Tibial nerve (tissue), 4 donors: ENCODE results near the gene ST3GAL4. TPM values are rescaled to one million over a fixed set of nuclear protein-coding genes. Genes with fewer than 3 reads are reported as not detected.

Experiments used
- DNase-seq, 2 donors: peaks; one replicate each; pipeline ENCODE4 v3.0.0-alpha.2; 2019; ENCODE audit warnings: low spot score in 2 of 2
- H3K27ac ChIP-seq, 4 donors: fragments of 200-600 bp; sonication (generic) in 3 of 4; one replicate each; pipeline ENCODE4 v1.5.1; 2017 to 2019; ENCODE audit warnings: mild to moderate bottlenecking in 1 of 4
- H3K27me3 ChIP-seq, 2 donors: fragments of 200-600 bp; sonication (generic) in 1 of 2; one replicate each; pipeline versions ENCODE4 v1.5.1 to v1.6.0; 2017 to 2019
- H3K36me3 ChIP-seq, 3 donors: fragments of 200-600 bp; sonication (generic); one replicate each; pipeline ENCODE4 v1.5.1; 2018 to 2019
- H3K4me1 ChIP-seq, 4 donors: fragments of 200-600 bp; sonication (generic) in 3 of 4; one replicate each; pipeline ENCODE4 v1.5.1; 2017 to 2019
- H3K4me3 ChIP-seq, 4 donors: fragments of 200-600 bp; sonication (generic) in 3 of 4; one replicate each; pipeline ENCODE4 v1.5.1; 2017 to 2019; ENCODE audit warnings: mild to moderate bottlenecking in 1 of 4, moderate library complexity in 1 of 4
- H3K9me3 ChIP-seq, 4 donors: fragments of 200-600 bp; sonication (generic) in 3 of 4; one replicate each; pipeline ENCODE4 v1.5.1; 2017 to 2019
- EP300 ChIP-seq, 2 donors: sonication (generic); formaldehyde crosslinking; IDR thresholded peaks; one replicate each; pipeline ENCODE4 v1.6.1; 2017; ENCODE audit warnings: antibody characterized with exemption in 2 of 2, mild to moderate bottlenecking in 1 of 2
- POLR2A ChIP-seq, 2 donors: fragments of 450-650 bp; IDR thresholded peaks; one replicate each; pipeline ENCODE4 v1.6.1; 2017; ENCODE audit warnings: antibody characterized with exemption in 2 of 2, mild to moderate bottlenecking in 2 of 2, moderate library complexity in 2 of 2
- WGBS, 2 donors: methylation state at CpG; one replicate each; pipeline ENCODE4 v1.1.5; 2018; 5-methylcytosine and 5-hydroxymethylcytosine counted together
- total RNA-seq, 4 donors: library from RNA; depleted of rRNA; stranded (reverse); fragments of >200 nt; gene quantifications; one replicate each; pipeline ENCODE4 v1.1.0, GENCODE V29; 2016
- TF ChIP-seq, protein P1 (sequence below), 5 experiments: fragments of 200-600 bp in 3 of 5; fragments of 450-650 bp in 2 of 5; sonication (generic) in 3 of 5; IDR thresholded peaks; one replicate each; pipeline ENCODE4 v1.5.1; 2016 to 2019; ENCODE audit warnings: antibody characterized with exemption in 5 of 5, mild to moderate bottlenecking in 3 of 5, moderate library complexity in 2 of 5

Gene ST3GAL4
- total RNA-seq, 4 donors from 2014 or later, result 68.1 to 162 (median 122) TPM

DNA sequence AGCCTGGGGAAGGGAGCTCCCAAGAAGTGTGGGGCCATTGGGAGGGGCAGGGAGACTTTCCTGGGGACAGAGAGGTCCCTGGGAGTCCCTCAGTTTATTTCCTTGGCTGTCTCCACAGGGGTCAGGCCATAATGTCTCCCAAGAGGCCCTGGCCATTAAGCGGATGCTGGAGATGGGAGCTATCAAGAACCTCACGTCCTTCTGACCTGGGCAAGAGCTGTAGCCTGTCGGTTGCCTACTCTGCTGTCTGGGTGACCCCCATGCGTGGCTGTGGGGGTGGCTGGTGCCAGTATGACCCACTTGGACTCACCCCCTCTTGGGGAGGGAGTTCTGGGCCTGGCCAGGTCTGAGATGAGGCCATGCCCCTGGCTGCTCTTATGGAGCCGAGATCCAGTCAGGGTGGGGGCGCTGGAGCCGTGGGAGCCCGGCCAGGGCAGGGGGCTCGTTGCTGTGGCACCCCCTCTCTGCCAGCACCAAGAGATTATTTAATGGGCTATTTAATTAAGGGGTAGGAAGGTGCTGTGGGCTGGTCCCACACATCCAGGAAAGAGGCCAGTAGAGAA lies 58.4 kb downstream of the ST3GAL4 start:
- 63 to 68% methylated on average over 6 to 9 of the region's 9 CpGs for WGBS, 2 donors
- Histone ChIP-seq H3K9me3 (no peaks in the 10 kb centered on the region), H3K36me3 (peaks cover 0 to 20% (median 0%) of the 10 kb centered on the region in 3 donors), H3K27ac (peak overlapping the region; percentile 77 to 96 (median 88)), H3K4me1 (peaks cover 4 to 95% (median 46%) of the 10 kb centered on the region in 4 donors), H3K27me3 (no peaks in the 10 kb centered on the region), H3K4me3 (no peak overlapping the region)
- DNase-seq, result no peak
- TF ChIP-seq, protein P1, sequence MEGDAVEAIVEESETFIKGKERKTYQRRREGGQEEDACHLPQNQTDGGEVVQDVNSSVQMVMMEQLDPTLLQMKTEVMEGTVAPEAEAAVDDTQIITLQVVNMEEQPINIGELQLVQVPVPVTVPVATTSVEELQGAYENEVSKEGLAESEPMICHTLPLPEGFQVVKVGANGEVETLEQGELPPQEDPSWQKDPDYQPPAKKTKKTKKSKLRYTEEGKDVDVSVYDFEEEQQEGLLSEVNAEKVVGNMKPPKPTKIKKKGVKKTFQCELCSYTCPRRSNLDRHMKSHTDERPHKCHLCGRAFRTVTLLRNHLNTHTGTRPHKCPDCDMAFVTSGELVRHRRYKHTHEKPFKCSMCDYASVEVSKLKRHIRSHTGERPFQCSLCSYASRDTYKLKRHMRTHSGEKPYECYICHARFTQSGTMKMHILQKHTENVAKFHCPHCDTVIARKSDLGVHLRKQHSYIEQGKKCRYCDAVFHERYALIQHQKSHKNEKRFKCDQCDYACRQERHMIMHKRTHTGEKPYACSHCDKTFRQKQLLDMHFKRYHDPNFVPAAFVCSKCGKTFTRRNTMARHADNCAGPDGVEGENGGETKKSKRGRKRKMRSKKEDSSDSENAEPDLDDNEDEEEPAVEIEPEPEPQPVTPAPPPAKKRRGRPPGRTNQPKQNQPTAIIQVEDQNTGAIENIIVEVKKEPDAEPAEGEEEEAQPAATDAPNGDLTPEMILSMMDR (IDR thresholded peaks at IDR 0.05), result no peak
- TF ChIP-seq POLR2A (IDR thresholded peaks at IDR 0.05) (no peak), EP300 (IDR thresholded peaks at IDR 0.05) (no peak)

- Histone ChIP-seq H3K9me3 (no peaks in the 10 kb centered on the region), H3K27me3 (no peaks in the 10 kb centered on the region), H3K4me1 (peaks cover 4 to 96% (median 52%) of the 10 kb centered on the region in 4 donors), H3K4me3 (no peak overlapping the region), H3K36me3 (peaks cover 0 to 14% (median 0%) of the 10 kb centered on the region in 3 donors), H3K27ac (peak overlapping the region; percentile 77 to 96 (median 88))
- TF ChIP-seq, protein P1 (IDR thresholded peaks at IDR 0.05), result no peak
- no peak for TF ChIP-seq POLR2A (IDR thresholded peaks at IDR 0.05)
- TF ChIP-seq EP300 (IDR thresholded peaks at IDR 0.05), result no peak
- no peak for DNase-seq
- WGBS, 2 donors, result 28 to 38% methylated on average over 5 of the region's 5 CpGs
These were observed 59.1 kb downstream of the ST3GAL4 start for GRCh38 chr11:126414615-126415014.

DNA sequence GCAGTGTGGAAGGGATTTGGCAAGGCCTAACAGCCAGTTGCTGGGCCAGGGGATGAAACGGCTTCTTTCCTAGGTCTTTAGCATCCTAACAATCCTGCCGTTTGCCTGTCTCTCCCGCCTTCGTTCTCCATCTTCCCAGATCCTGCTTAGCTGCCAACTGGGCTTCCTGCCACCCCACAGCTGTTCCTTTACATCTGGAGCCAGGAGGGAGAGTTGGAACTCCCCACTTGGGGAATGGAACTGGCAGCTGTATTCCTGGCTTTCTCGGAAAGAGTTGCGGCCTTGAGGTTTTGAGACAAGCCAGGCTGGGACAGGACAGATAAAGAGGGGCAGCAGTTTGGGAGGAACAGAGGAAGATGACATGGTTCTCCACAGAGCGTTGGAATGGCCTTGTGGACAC lies 59.6 kb downstream of the ST3GAL4 start:
- Histone ChIP-seq H3K4me1 (peaks cover 4 to 96% (median 57%) of the 10 kb centered on the region in 4 donors), H3K9me3 (no peaks in the 10 kb centered on the region), H3K27ac (peak overlapping the region; percentile 77 to 96 (median 88)), H3K36me3 (peaks cover 0 to 13% (median 0%) of the 10 kb centered on the region in 3 donors), H3K27me3 (no peaks in the 10 kb centered on the region), H3K4me3 (no peak overlapping the region)
- DNase-seq, result peak; percentile 87 to 94
- TF ChIP-seq POLR2A (IDR thresholded peaks at IDR 0.05), result no peak
- peak in 1 of 2 donors; percentile 84 for TF ChIP-seq EP300 (IDR thresholded peaks at IDR 0.05)
- 12 to 18% methylated on average over 7 of the region's 7 CpGs for WGBS, 2 donors

- TF ChIP-seq EP300 (IDR thresholded peaks at IDR 0.05), result peak in 1 of 2 donors; percentile 44
- TF ChIP-seq, protein P1 (IDR thresholded peaks at IDR 0.05), result no peak
- 25 to 43% methylated on average over 16 to 19 of the region's 19 CpGs for WGBS, 2 donors
- Histone ChIP-seq H3K27ac (peak overlapping the region; percentile 77 to 96 (median 88)), H3K9me3 (no peaks in the 10 kb centered on the region), H3K4me3 (peak overlapping the region; percentile 7 to 54 (median 34)), H3K36me3 (peaks cover 0 to 13% (median 0%) of the 10 kb centered on the region in 3 donors), H3K27me3 (no peaks in the 10 kb centered on the region), H3K4me1 (peaks cover 4 to 96% (median 55%) of the 10 kb centered on the region in 4 donors)
- DNase-seq, result peak; percentile 44 to 52
These were observed 60.4 kb downstream of the ST3GAL4 start for GRCh38 chr11:126415669-126416420.

GRCh38 chr11:126416542-126417090 lies 61.1 kb downstream of the ST3GAL4 start:
- Histone ChIP-seq H3K4me1 (peaks cover 4 to 96% (median 54%) of the 10 kb centered on the region in 4 donors), H3K27ac (peak overlapping the region; percentile 77 to 96 (median 88)), H3K36me3 (peaks cover 0 to 13% (median 0%) of the 10 kb centered on the region in 3 donors), H3K4me3 (peak overlapping the region; percentile 7 to 54 (median 34)), H3K27me3 (no peaks in the 10 kb centered on the region), H3K9me3 (no peaks in the 10 kb centered on the region)
- peak in 1 of 2 donors; percentile 57 for TF ChIP-seq POLR2A (IDR thresholded peaks at IDR 0.05)
- TF ChIP-seq, protein P1 (IDR thresholded peaks at IDR 0.05), result no peak
- peak; percentile 42 to 55 for TF ChIP-seq EP300 (IDR thresholded peaks at IDR 0.05)
- WGBS, 2 donors, result 3 to 4% methylated on average over 14 to 36 of the region's 52 CpGs
- peak; percentile 76 to 80 for DNase-seq
